H9 (cell line): ENCODE measurements around the gene CDCP1. TPM values are rescaled to one million over a fixed set of nuclear protein-coding genes. Genes with fewer than 3 reads are reported as not detected.

ENCODE experiments used
- DNase-seq: peaks from one replicate; pipeline ENCODE4 v3.0.0-alpha.2; 2017
- H2AFZ ChIP-seq: one replicate; pipeline ENCODE4 v1.6.1; 2013; ENCODE audit warnings: mild to moderate bottlenecking, low read length, control low read depth, moderate library complexity
- H2AK5ac ChIP-seq: 2 replicates; pipeline ENCODE4 v1.6.1; 2013; ENCODE audit warnings: low read length, control low read depth, mixed read lengths; ENCODE audit not compliant: insufficient read length
- H2BK120ac ChIP-seq: one replicate; pipeline ENCODE4 v1.6.1; 2013; ENCODE audit warnings: low read depth, mild to moderate bottlenecking, low read length, control low read depth, inconsistent platforms; ENCODE audit not compliant: poor library complexity, severe bottlenecking
- H2BK12ac ChIP-seq: 2 replicates; pipeline ENCODE4 v1.6.1; 2013; ENCODE audit warnings: low read length, control low read depth, mixed read lengths, low read depth; ENCODE audit not compliant: insufficient read length
- H2BK15ac ChIP-seq: 2 replicates; pipeline ENCODE4 v1.6.1; 2013; ENCODE audit warnings: low read depth, low read length, control low read depth
- H2BK20ac ChIP-seq: one replicate; pipeline ENCODE4 v1.6.1; 2013; ENCODE audit warnings: low read depth, mild to moderate bottlenecking, low read length, control low read depth, inconsistent platforms; ENCODE audit not compliant: poor library complexity, severe bottlenecking
- H2BK5ac ChIP-seq: 2 replicates; pipeline ENCODE4 v1.6.1; 2013; ENCODE audit warnings: low read length, control low read depth, mixed read lengths; ENCODE audit not compliant: insufficient read length
- H3K14ac ChIP-seq: 2 replicates; pipeline ENCODE4 v1.6.1; 2013; ENCODE audit warnings: low read length, control low read depth; ENCODE audit not compliant: insufficient read depth
- H3K18ac ChIP-seq: 2 replicates; pipeline ENCODE4 v1.6.1; 2013; ENCODE audit warnings: low read depth, mild to moderate bottlenecking, mixed read lengths, low read length, control low read depth; ENCODE audit not compliant: insufficient read length
- H3K23ac ChIP-seq: 2 replicates; pipeline ENCODE4 v1.6.1; 2013; ENCODE audit warnings: low read length, control low read depth, mixed read lengths, low read depth; ENCODE audit not compliant: insufficient read length
- H3K23me2 ChIP-seq: 2 replicates; pipeline ENCODE4 v1.6.1; 2013; ENCODE audit warnings: low read depth, mild to moderate bottlenecking, mixed read lengths, low read length, control low read depth; ENCODE audit not compliant: insufficient read length, poor library complexity, severe bottlenecking
- H3K27ac ChIP-seq: 2 replicates; pipeline ENCODE4 v1.5.1; 2013; ENCODE audit warnings: low read length, control low read depth, mixed read lengths, low read depth; ENCODE audit not compliant: insufficient read length
- H3K27me3 ChIP-seq: 2 replicates; pipeline ENCODE4 v1.6.1; 2013; ENCODE audit warnings: low read length, control low read depth, inconsistent platforms; ENCODE audit not compliant: insufficient read depth
- H3K4ac ChIP-seq: 2 replicates; pipeline ENCODE4 v1.6.1; 2013; ENCODE audit warnings: low read depth, mild to moderate bottlenecking, control low read depth, inconsistent platforms, low read length, moderate library complexity
- H3K4me1 ChIP-seq: 2 replicates; pipeline ENCODE4 v1.6.1; 2013; ENCODE audit warnings: low read length, control low read depth, inconsistent platforms; ENCODE audit not compliant: insufficient read depth
- H3K4me2 ChIP-seq: 2 replicates; pipeline ENCODE4 v1.6.1; 2013; ENCODE audit warnings: low read length, control low read depth, mixed read lengths; ENCODE audit not compliant: insufficient read length, insufficient read depth
- H3K56ac ChIP-seq: 2 replicates; pipeline ENCODE4 v1.6.1; 2013; ENCODE audit warnings: low read depth, mild to moderate bottlenecking, mixed read lengths, low read length, control low read depth; ENCODE audit not compliant: insufficient read length
- H3K79me1 ChIP-seq: 2 replicates; pipeline ENCODE4 v1.6.1; 2013; ENCODE audit warnings: low read depth, mild to moderate bottlenecking, moderate library complexity, low read length, control low read depth, inconsistent platforms; ENCODE audit not compliant: insufficient read depth, poor library complexity, severe bottlenecking
- H3K79me2 ChIP-seq: 2 replicates; pipeline ENCODE4 v1.6.1; 2013; ENCODE audit warnings: low read length, control low read depth, inconsistent platforms; ENCODE audit not compliant: insufficient read depth
- H3K9ac ChIP-seq: 2 replicates; pipeline ENCODE4 v1.6.1; 2013; ENCODE audit warnings: low read length, control low read depth, mixed read lengths; ENCODE audit not compliant: insufficient read length; ENCODE audit errors: extremely low read depth
- H3K9me3 ChIP-seq: one replicate; pipeline ENCODE4 v1.6.1; 2013; ENCODE audit warnings: low read depth, low read length, inconsistent platforms; ENCODE audit not compliant: control insufficient read depth
- H3T11ph ChIP-seq: one replicate; pipeline ENCODE4 v1.6.1; 2013; ENCODE audit warnings: mild to moderate bottlenecking, low read length, control low read depth, inconsistent platforms
- H4K20me1 ChIP-seq: one replicate; pipeline ENCODE4 v1.6.1; 2013; ENCODE audit not compliant: control insufficient read depth, insufficient read length, insufficient read depth
- H4K5ac ChIP-seq: 2 replicates; pipeline ENCODE4 v1.6.1; 2013; ENCODE audit warnings: low read depth, mild to moderate bottlenecking, mixed read lengths, low read length, control low read depth; ENCODE audit not compliant: insufficient read length
- H4K8ac ChIP-seq: replicated peaks from 2 replicates; pipeline ENCODE4 v1.6.1; 2013; ENCODE audit warnings: low read length, control low read depth, mixed read lengths, low read depth; ENCODE audit not compliant: insufficient read length
- H4K91ac ChIP-seq: 2 replicates; pipeline ENCODE4 v1.6.1; 2013; ENCODE audit warnings: low read depth, mild to moderate bottlenecking, moderate library complexity, mixed read lengths, low read length, control low read depth; ENCODE audit not compliant: insufficient read length
- H3K27ac Mint-ChIP-seq, 3 experiments: 2 replicates in 2 of 3; 3 replicates in 1 of 3; pipeline ENCODE4 v1.8.0; 2020 to 2021; ENCODE audit warnings: mixed read lengths in 3 of 3, mild to moderate bottlenecking in 1 of 3, moderate library complexity in 1 of 3
- H3K27me3 Mint-ChIP-seq: 2 replicates; pipeline ENCODE4 v1.8.0; 2021; ENCODE audit warnings: low read depth, mild to moderate bottlenecking, moderate library complexity, mixed read lengths
- H3K36me3 Mint-ChIP-seq, 3 experiments: 2 replicates in 2 of 3; 3 replicates in 1 of 3; pipeline ENCODE4 v1.8.0; 2020 to 2021; ENCODE audit warnings: low read depth in 3 of 3, mixed read lengths in 3 of 3; ENCODE audit not compliant: insufficient read depth in 1 of 3
- H3K4me1 Mint-ChIP-seq, 2 experiments: 2 replicates each; pipeline ENCODE4 v1.8.0; 2020; ENCODE audit warnings: mixed read lengths in 2 of 2
- H3K4me3 Mint-ChIP-seq, 2 experiments: 2 replicates in 1 of 2; 3 replicates in 1 of 2; pipeline ENCODE4 v1.8.0; 2020 to 2021; ENCODE audit warnings: mild to moderate bottlenecking in 2 of 2, mixed read lengths in 2 of 2, moderate library complexity in 1 of 2
- H3K9me3 Mint-ChIP-seq, 2 experiments: 2 replicates in 1 of 2; 3 replicates in 1 of 2; pipeline ENCODE4 v1.8.0; 2020; ENCODE audit warnings: mild to moderate bottlenecking in 2 of 2, mixed read lengths in 2 of 2, moderate library complexity in 1 of 2
- CTCF ChIP-seq: fragments of 200-600 bp; sonication (generic); conservative IDR thresholded peaks from 3 replicates; pipeline ENCODE4 v1.8.0; 2021; ENCODE audit warnings: antibody characterized with exemption, mild to moderate bottlenecking
- WGBS: extraction: QIAGEN DNeasy Blood & Tissue Kit; methylation state at CpG from one replicate; pipeline ENCODE4 v1.1.7; 2013; ENCODE audit warnings: missing lambda C conversion rate, low lambda C conversion rate, mixed read lengths; ENCODE audit not compliant: insufficient read length; ENCODE audit errors: extremely low coverage; 5-methylcytosine and 5-hydroxymethylcytosine counted together
- total RNA-seq: library from RNA; stranded (reverse); gene quantifications from 2 replicates; pipeline ENCODE4 v1.2.1, GENCODE V29; 2021

The CDCP1 gene
- total RNA-seq, 1 experiment from 2014 or later: 12.9 TPM

- Histone ChIP-seq H2BK12ac (no peak overlapping the region), H3K23me2 (no peaks in the 10 kb centered on the region), H3K27ac (no peak overlapping the region), H3K27me3 (no peaks in the 10 kb centered on the region), H2BK5ac (no peak overlapping the region), H3K9me3 (no peaks in the 10 kb centered on the region), H3K4me2 (no peak overlapping the region), H3K79me1 (no peaks in the 10 kb centered on the region), H3K18ac (no peak overlapping the region), H2BK20ac (no peak overlapping the region), H3K14ac (no peak overlapping the region), H3K23ac (no peak overlapping the region), H3K56ac (no peak overlapping the region), H3K4ac (no peak overlapping the region), H4K5ac (no peak overlapping the region), H2AK5ac (no peak overlapping the region), H4K91ac (no peak overlapping the region), H2AFZ (no peak overlapping the region), H4K20me1 (no peaks in the 10 kb centered on the region), H3K4me1 (no peaks in the 10 kb centered on the region), H3T11ph (no peak overlapping the region), H3K79me2 (no peaks in the 10 kb centered on the region), H2BK15ac (no peak overlapping the region), H2BK120ac (no peak overlapping the region), H3K9ac (no peak overlapping the region), H4K8ac (no peak overlapping the region)
- TF ChIP-seq CTCF: no peak
- Mint-ChIP-seq H3K36me3 (peaks cover 4 to 31% (median 19%) of the 10 kb centered on the region in 3 experiments; a peak in 5 of 7 replicates), H3K4me3 (no peak overlapping the region), H3K4me1 (peaks cover 2 to 4% of the 10 kb centered on the region in 2 experiments; a peak in 2 of 4 replicates), H3K27me3 (no peaks in the 10 kb centered on the region), H3K9me3 (no peaks in the 10 kb centered on the region), H3K27ac (peak overlapping the region in 2 of 3 experiments; percentile 20 to 34; a peak in 2 of 7 replicates)
- DNase-seq: no peak
- WGBS: no CpG with 5 or more reads among the region's 6 CpGs
These were observed 32.5 kb downstream of the CDCP1 start for GRCh38 chr3:45113625-45114050.
